Osteocyte (in vitro differentiated cells): ENCODE results near the gene ERN1. TPM values are rescaled to one million over a fixed set of nuclear protein-coding genes. Genes with fewer than 3 reads are reported as not detected.

Source experiments
- DNase-seq: peaks from one replicate; pipeline ENCODE4 v3.0.0; 2021; ENCODE audit warnings: mixed read lengths; ENCODE audit not compliant: unreplicated experiment; ENCODE audit errors: extremely low spot score
- H3K27ac Mint-ChIP-seq: one replicate; pipeline ENCODE4 v1.8.0; 2021; ENCODE audit warnings: mild to moderate bottlenecking, mixed read lengths; ENCODE audit not compliant: unreplicated experiment
- H3K27me3 Mint-ChIP-seq: one replicate; pipeline ENCODE4 v1.8.0; 2021; ENCODE audit warnings: mixed read lengths; ENCODE audit not compliant: unreplicated experiment
- H3K36me3 Mint-ChIP-seq: one replicate; pipeline ENCODE4 v1.8.0; 2021; ENCODE audit warnings: mixed read lengths; ENCODE audit not compliant: unreplicated experiment
- H3K4me1 Mint-ChIP-seq: one replicate; pipeline ENCODE4 v1.8.0; 2021; ENCODE audit warnings: mixed read lengths; ENCODE audit not compliant: unreplicated experiment
- H3K4me3 Mint-ChIP-seq: one replicate; pipeline ENCODE4 v1.8.0; 2021; ENCODE audit warnings: mild to moderate bottlenecking, moderate library complexity, mixed read lengths; ENCODE audit not compliant: unreplicated experiment
- H3K9me3 Mint-ChIP-seq: one replicate; pipeline ENCODE4 v1.8.0; 2021; ENCODE audit warnings: mixed read lengths; ENCODE audit not compliant: unreplicated experiment
- total RNA-seq: library from RNA; stranded (reverse); gene quantifications from 2 replicates; pipeline ENCODE4 v1.2.1, GENCODE V29; 2021
- TF ChIP-seq, protein P1 (sequence below): fragments of 200-600 bp; sonication (generic); IDR thresholded peaks from 2 replicates; pipeline ENCODE4 v1.5.0; 2021; ENCODE audit warnings: antibody characterized with exemption, mild to moderate bottlenecking, moderate library complexity

The ERN1 gene
- total RNA-seq, 1 donor from 2014 or later, result 21.4 TPM

DNA sequence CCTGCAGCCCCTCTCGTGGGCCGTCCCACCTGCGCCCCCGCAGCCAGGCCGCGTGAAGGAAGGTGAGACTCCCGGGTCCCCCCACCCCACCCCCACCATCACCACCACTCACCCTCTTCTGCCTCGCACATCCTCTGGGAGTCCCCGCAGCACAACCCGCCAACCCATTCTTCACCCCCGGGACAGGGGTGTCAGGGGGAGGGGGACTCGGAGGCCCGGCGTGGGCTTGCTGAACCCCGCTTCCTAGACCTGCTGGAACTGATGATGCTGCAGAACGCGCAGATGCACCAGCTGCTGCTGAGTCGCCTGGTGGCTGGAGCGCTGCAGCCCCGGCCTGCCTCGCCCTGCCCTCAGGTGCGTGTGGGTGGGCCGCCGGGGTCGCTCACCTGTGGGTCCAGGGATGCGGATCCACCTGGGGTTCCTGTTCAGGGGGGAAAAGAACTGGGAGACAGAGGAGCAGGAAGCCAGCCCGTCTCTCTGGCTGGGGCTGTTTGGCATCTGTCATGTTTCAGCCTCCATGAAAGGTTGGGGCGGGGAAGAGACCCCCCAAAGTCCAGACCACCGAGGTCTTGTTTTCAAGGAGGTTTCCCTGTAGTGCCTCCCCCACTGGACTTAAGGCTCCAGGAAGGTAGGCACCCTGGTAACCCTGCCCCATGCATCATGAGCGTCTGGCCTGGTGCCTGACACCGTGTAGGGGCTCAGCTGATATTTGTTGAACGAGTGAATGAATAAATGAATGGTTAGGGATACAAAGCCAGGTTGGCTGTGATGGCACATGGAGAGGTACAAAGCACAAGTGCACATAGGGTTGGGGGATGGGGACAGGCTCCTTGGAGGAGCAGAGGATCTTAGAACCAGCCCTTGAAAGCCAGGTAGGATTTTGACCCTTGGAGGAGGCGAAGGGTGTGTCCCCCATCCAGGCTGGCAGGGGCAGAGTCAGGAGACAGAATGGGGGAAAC is 130.9 kb downstream of the ERN1 start:
- DNase-seq, result no peak
- peaks cover 35% of the 10 kb centered on the region for H3K27me3 Mint-ChIP-seq
- H3K9me3 Mint-ChIP-seq, result no peaks in the 10 kb centered on the region
- H3K4me3 Mint-ChIP-seq, result peak overlapping the region; percentile 55
- H3K4me1 Mint-ChIP-seq, result peaks cover 8% of the 10 kb centered on the region
- no peak overlapping the region for H3K27ac Mint-ChIP-seq
- TF ChIP-seq, protein P1, sequence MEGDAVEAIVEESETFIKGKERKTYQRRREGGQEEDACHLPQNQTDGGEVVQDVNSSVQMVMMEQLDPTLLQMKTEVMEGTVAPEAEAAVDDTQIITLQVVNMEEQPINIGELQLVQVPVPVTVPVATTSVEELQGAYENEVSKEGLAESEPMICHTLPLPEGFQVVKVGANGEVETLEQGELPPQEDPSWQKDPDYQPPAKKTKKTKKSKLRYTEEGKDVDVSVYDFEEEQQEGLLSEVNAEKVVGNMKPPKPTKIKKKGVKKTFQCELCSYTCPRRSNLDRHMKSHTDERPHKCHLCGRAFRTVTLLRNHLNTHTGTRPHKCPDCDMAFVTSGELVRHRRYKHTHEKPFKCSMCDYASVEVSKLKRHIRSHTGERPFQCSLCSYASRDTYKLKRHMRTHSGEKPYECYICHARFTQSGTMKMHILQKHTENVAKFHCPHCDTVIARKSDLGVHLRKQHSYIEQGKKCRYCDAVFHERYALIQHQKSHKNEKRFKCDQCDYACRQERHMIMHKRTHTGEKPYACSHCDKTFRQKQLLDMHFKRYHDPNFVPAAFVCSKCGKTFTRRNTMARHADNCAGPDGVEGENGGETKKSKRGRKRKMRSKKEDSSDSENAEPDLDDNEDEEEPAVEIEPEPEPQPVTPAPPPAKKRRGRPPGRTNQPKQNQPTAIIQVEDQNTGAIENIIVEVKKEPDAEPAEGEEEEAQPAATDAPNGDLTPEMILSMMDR, result no peak
- no peaks in the 10 kb centered on the region for H3K36me3 Mint-ChIP-seq

DNA sequence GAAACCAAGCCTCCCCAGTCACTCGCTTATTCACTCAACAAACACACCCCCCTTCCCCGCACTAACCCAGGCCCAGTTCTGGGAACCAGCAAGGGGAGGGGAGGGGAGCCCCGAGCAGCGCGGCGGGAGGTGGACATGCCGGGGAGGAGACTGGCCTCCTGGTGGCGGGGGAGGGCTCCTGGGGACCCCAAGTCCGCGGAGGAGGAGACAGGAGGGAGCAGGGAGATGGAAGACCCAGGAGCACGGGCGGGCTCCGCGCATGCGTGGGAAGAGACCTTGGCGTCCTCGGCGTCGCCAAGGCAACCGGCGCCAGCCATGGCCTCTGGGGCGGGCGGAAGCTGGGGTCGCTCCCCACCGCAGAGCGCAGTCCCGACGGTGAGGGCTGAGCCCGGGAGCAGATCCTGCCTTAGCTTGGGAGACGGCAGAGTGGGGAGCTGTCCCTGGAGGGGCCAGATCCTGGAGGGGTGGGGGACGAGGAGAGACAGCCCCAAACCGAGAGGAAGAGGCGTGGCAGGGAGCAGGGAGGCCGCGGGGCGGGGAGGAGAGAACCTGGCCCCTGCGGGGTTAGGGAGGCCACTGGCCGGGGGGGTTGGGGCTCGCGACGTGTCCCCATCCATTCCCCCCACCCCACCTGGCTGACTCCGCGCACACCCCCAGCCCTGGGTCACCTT is 131.8 kb downstream of the ERN1 start, which contains the start of gene PRR29:
TSS of gene PRR29 (plus strand) at position 302 of the 671 bp plus-strand sequence. CDS start at position 316, 14 bp downstream.
- TF ChIP-seq, protein P1, result no peak
- H3K27me3 Mint-ChIP-seq, result peaks cover 42% of the 10 kb centered on the region
- peak; percentile 94 for DNase-seq

DNA sequence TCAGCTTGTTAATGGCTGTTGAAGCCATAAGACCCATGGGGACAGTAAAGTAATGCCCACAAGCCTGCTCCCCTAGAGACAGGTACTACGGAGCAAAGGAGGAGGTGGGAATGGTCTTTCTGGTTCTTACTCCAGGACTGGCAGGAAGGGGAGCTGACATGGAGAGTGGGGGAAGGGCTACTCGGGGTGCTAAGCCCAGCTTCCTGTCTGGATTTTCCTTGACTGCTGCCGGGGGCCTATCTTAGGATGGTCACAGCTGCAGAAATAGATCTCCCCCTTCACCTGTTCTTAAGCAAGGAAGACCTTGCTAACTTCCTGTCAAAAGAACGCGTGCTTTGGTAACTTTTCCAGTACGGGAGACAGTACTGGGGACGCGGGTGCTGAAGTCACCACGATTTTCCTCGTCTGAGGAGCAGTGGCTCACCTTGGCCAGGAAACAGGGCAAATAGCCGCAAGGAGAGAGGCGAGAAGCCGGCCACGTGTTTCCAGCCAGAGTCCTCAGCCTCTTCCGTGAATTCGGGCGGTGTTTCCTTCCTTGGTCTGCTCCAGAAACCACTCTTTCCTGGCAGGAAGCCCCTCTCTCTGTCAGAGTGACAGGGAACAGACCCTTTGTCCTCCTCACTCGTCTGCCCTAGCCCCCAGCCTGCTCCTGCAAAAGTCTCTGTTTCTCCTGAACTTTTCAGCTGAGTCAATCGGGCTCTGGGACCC is 132.4 kb downstream of the ERN1 start:
- no peaks in the 10 kb centered on the region for H3K9me3 Mint-ChIP-seq
- H3K36me3 Mint-ChIP-seq, result no peaks in the 10 kb centered on the region
- peaks cover 45% of the 10 kb centered on the region for H3K27me3 Mint-ChIP-seq
- no peak for DNase-seq
- no peak overlapping the region for H3K27ac Mint-ChIP-seq
- H3K4me3 Mint-ChIP-seq, result peak overlapping the region; percentile 82
- peaks cover 8% of the 10 kb centered on the region for H3K4me1 Mint-ChIP-seq
- TF ChIP-seq, protein P1, result no peak

More for the DNA sequence above, 131.8 kb downstream of the ERN1 start, which contains the start of gene PRR29:
- Mint-ChIP-seq H3K4me3 (peak within 1 kb of the TSS; percentile 82), H3K4me1 (peaks cover 8% of the 10 kb centered on the region), H3K36me3 (no peaks in the 10 kb centered on the region), H3K9me3 (no peaks in the 10 kb centered on the region), H3K27ac (no peak within 1 kb of the TSS)

DNA sequence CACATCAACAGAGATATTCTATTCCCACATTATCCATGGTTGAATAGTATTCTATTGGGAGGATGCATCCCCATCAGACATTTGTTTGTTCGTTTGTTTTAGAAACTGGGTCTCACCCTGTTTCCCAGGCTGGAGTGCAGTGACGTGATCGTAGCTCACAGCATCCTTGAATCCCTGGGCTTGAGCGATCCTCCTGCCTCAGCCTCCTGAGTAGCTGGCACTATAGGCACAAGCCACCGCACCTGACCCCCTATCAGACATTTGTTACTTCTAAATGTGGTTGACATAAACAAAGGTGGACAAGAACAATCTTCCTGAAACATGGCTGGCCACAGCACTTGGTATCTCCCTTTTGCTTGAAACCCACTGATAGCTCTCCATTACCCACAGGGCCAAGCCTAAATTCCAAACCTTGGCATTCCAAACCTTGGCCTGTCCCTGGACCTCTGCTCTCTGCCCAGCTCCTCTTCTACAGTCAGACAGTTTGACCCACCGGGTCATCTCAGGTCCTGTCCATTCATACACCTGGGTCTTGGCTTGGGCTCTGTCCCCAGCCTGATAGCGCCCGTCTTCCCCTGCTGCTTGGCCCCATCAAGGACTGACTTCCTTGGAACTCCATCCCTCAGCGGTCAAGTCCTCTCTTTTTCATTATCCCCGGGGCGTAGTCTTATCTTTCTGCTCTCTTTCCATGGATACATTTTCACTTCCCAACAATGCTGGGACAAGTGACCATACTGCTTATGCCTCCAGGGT is 133.3 kb downstream of the ERN1 start:
- TF ChIP-seq, protein P1, result no peak
- H3K27me3 Mint-ChIP-seq, result peaks cover 54% of the 10 kb centered on the region
- H3K36me3 Mint-ChIP-seq, result no peaks in the 10 kb centered on the region
- peaks cover 8% of the 10 kb centered on the region for H3K4me1 Mint-ChIP-seq
- no peak overlapping the region for H3K4me3 Mint-ChIP-seq
- H3K9me3 Mint-ChIP-seq, result no peaks in the 10 kb centered on the region
- DNase-seq, result no peak
- no peak overlapping the region for H3K27ac Mint-ChIP-seq
